HG02884 (cell line): ENCODE results near the gene LRRC8D.

Experiments used
- ATAC-seq: cut with Tn5 transposase; IDR thresholded peaks from one replicate; pipeline ENCODE4 v1.9.1; 2021; ENCODE audit warnings: mild to moderate bottlenecking, moderate library complexity; ENCODE audit not compliant: unreplicated experiment

The LRRC8D gene

GRCh38 chr1:89953131-89953626 lies 132.3 kb downstream of the LRRC8D start:
- ATAC-seq, result peak; percentile 69

GRCh38 chr1:89953929-89954328 lies 133.1 kb downstream of the LRRC8D start:
- ATAC-seq, result no peak

GRCh38 chr1:89954401-89954800 lies 133.6 kb downstream of the LRRC8D start:
- ATAC-seq, result no peak

GRCh38 chr1:89955311-89956205 lies 134.7 kb downstream of the LRRC8D start:
- no peak for ATAC-seq

- no peak for ATAC-seq
These were observed 136.3 kb downstream of the LRRC8D start for GRCh38 chr1:89957107-89957506.

GRCh38 chr1:89958851-89959654 lies 138.2 kb downstream of the LRRC8D start:
- no peak for ATAC-seq

- ATAC-seq, result no peak
These were observed 138.9 kb downstream of the LRRC8D start for GRCh38 chr1:89959719-89960118.

GRCh38 chr1:89962024-89962741 lies 141.4 kb downstream of the LRRC8D start:
- ATAC-seq, result no peak

GRCh38 chr1:89962742-89963075 lies 141.9 kb downstream of the LRRC8D start:
- no peak for ATAC-seq

- no peak for ATAC-seq
These were observed 144.4 kb downstream of the LRRC8D start for GRCh38 chr1:89965193-89965768.

GRCh38 chr1:89966656-89967055 lies 145.8 kb downstream of the LRRC8D start:
- no peak for ATAC-seq

GRCh38 chr1:89971600-89971999 lies 150.8 kb downstream of the LRRC8D start:
- ATAC-seq, result peak; percentile 64

GRCh38 chr1:89972024-89972423 lies 151.2 kb downstream of the LRRC8D start:
- no peak for ATAC-seq

- ATAC-seq, result no peak
These were observed 152.8 kb downstream of the LRRC8D start for GRCh38 chr1:89973471-89974127.

- ATAC-seq, result no peak
These were observed 153.4 kb downstream of the LRRC8D start for GRCh38 chr1:89974256-89974655.

- ATAC-seq, result no peak
These were observed 154.1 kb downstream of the LRRC8D start for GRCh38 chr1:89974696-89975470.

- ATAC-seq, result no peak
These were observed 154.8 kb downstream of the LRRC8D start for GRCh38 chr1:89975540-89976125.

GRCh38 chr1:89978755-89979154 lies 157.9 kb downstream of the LRRC8D start:
- no peak for ATAC-seq

- ATAC-seq, result no peak
These were observed 159.8 kb downstream of the LRRC8D start for GRCh38 chr1:89980605-89981004.
